GM21723 (cell line): Measurements from ENCODE around the gene TLE7.

Experiments
- ATAC-seq: cut with Tn5 transposase; IDR thresholded peaks from one replicate; pipeline ENCODE4 v1.9.1; 2021; ENCODE audit warnings: mild to moderate bottlenecking, moderate library complexity; ENCODE audit not compliant: unreplicated experiment

TLE7 gene

DNA sequence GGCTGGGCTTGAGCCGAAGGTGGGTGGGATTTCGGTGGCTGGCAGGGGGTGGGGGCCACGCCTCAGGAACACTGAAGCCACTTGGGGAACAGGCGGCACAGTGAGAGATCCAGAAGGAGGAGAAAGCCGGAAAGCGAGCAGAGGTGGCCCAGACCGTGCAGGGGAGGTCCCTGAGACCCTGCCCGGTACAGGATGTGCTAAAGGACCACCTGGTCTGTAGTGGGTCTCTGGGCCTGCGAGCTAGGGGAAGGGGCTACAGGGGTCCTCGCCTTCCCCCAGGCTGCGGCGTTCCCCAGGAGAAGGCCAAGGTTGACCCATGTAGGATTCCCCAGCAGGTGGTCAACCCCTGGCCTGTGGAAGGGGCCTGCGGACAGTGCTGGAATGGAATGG is at the start of gene TLE7:
Gene TLE7, minus strand, starts transcription at position 4 of the 390 bp plus-strand sequence. CDS start 8,730 bp downstream, outside the sequence.
- no peak for ATAC-seq

DNA sequence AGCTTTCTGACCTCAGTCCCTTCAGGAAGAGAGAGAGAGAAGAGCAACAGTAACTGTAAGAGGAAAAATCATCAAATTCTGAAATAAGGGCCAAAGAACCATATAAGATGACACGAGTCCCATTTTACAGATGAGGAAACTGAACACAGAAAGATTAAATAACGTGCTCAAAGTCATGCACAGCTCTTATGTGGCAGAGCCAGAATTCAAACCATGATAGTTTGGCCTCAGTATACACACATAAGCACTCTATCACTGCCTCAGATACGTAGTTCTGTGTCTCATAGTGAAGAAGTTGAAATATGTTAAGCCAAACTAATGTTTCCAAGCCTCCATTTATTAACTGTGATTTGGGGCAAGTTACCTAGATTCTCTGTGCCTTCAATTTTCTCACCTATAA is 49.2 kb upstream of the TLE7 start:
- no peak for ATAC-seq

DNA sequence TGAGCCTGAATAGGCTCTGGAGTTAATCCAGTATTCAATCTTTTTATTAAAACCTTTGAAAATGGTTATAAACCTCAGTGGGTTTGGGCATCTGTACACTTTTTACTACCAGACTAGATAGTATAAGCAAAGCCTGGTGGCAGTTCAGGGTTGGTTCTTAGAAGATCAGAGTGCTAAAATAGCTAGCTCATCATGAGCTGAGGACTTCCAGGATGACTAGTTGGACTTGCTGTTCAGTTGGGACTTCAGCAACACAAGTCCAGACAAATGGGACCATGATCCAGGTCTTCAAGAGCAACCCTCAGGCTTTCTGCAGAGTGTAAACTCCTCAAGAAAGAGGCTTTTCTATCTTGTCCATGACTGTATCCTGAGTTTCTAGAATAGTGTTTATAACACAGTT is 48.5 kb upstream of the TLE7 start:
- no peak for ATAC-seq

DNA sequence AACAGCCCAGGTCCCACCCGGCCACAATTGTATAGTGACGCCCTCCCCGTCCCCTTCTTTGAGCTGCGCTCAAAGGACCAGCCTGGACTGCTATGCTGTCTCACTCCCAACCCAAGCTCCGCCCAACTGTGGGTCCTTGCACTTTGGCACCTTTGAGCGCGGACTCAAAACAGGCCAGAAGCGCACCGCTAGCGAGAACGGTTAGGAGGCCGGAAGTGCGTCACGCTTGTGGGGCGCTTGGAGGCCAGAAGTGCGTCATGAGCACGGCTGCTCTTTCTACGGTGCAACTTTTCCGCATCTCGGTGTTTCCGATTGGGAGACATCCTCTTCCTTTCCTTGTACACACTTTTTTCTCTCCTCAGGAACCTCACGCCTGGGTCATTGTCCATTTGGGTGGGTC is 47.3 kb upstream of the TLE7 start, which contains the start of gene ZNF19:
Gene ZNF19, minus strand, starts transcription at position 203 of the 400 bp plus-strand sequence. CDS start 7,210 bp downstream, outside the sequence.
- no peak for ATAC-seq

DNA sequence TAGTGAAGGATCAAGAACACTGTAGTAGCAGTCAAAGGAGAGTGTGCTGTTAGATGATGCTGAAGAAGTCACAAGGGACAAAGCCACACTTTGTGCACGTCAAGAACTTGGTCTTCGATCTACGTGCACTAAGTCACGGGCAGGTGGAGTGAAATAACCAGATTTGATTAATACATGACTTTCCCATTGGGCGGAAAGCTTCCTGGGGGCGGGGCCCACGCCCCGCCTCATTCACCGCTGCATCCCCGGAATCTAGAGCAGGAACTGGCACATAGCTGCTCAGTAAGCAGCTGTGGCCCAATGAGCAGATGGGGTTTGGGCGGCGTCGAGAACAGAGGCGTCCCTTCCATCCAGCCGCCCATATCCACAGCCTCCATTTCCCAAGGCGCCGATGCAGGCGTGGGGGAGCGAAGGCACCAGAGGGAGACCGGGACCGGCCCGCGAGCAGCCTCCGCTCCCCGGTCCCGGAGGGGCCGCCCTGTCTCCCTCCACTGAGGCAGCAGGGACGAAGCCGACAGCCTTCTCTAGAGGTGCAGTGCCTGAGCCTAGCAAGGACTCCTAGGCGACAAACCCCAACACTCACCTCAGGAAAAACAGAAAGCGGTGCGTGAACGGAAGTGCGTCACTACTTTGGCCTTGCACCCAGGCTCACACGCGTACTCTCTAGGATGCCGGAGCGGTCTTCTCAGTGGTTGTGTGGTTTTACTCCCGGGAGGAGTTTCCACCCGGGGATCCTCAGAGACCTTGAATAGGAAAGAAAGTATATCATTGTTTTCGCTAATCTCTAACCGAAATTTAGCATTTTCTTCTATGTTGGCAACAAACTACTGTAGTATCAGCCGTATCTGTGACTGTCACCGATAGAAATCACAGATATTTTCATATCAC is 42.4 kb upstream of the TLE7 start:
- peak; percentile 88 for ATAC-seq

DNA sequence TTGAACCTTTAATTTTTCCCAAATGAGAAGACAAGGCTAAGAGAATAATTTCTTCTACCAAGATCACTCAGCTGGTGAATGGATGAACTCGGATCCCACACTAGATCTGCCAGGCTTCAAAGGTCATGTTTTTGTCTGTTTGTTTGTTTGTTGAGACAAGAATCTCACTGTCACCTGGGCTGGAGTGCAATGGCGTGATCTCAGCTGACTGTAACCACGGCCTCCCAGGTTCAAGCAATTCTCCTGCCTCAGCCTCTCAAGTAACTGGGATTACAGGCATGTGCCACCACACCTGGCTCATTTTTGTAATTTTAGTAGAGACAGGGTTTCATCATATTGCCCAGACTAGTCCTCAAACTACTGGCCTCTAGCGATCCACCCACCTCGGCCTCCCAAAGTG is 40.7 kb upstream of the TLE7 start:
- ATAC-seq, result no peak

DNA sequence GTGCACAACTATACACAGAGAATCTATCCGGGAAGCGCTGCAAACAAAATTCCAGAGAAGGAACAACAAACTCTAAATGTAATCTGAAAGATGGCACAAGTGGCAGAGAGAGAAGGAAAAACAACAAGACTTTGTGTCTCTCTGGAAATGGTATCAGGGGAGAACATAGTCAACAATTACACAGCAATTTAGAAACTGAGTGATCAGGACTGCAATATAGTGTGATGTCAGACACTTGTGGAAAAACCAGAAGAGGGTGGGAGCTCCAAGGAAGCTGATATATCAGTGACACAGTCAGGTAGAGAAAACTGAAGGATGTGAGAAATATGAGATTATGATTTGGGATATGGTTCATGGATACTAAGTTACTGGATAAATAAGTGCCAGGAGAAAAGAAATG is 39.1 kb upstream of the TLE7 start:
- no peak for ATAC-seq

DNA sequence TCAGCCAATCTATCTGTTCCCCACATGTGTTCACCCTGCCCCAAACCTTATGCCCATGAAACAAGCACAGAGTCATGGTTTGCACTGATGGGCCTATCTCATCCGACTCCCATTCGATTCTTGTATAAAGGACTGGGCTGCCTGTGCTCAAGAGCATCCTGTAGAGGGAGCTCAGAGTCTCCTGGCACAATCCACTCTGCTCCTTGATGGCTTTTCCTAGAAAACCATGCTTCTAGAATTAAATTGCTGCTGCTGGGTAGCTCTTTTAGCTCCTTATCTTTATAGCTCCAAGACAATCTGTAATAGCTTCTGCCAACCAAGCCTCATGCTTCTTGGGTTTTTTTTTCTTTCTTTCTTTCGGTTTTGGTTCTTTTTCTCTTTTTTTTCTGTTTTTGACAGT is 37.6 kb upstream of the TLE7 start:
- ATAC-seq, result no peak

DNA sequence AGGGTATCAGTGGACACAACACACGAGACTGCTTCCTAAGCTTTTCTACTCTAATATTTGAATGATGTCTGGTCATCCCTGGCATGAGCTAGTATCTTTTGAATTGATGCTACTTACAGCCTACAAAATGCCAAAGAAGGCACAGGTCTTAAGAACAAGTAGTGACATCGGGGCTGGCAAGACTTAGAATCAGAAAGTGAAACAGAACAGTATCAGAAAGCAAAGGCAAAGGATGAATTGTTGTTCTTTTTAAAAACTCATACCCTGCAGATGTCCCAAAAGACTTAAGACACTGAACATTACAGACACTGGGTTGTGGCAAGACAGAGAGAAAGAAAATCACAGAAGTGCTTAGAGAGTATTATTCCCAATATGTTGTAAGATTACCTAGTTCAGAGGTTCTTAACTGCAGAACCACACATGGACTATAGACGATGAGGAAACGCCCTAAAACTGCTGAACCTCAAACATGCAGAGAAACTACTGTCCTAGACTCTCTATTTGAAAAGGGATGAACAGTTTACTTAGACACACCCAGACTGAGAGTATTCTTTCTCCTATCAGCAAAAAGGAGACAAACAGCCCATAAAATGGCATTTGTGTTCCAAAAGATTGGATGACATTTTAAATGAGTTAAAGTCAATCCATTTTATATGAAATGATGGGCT is 34.7 kb upstream of the TLE7 start:
- ATAC-seq, result no peak

DNA sequence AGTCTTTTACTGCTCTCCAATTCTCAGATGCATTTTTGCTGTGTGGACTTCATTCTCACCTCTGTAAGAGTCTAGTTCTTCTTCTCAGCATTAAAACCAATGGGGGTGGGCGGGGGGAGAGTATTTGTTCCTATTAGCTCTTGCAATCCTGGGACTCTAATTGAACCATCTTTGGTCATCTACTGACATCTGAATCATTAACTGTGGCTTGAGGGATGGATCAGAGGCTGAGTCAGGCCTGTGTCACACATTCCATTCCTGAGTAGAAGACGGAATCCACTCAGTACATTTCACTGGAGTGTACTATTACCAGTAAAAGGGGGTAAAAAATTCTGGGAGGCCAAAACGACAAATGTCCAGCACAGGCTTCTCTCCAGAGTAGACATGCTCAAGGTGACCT is 33.0 kb upstream of the TLE7 start:
- ATAC-seq, result no peak

DNA sequence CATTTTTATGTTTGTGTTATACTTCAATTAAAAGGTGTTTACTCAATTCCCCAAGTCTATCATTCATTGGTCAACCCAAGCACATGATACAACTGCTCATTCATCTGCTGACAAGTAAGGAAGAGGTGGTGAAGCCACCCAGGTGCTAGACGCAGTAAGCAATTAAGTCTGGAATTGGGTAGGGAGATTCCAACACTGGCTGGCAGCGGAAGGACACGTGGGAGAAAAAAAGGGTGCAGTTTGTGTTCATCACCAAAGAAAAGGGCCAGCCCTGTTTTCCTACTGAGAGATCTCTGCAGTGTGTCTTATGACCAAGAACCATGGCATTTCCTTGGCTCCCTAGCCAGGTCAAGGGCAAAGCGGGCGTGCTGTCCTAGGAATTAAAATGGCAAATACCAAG is 32.0 kb upstream of the TLE7 start:
- ATAC-seq, result no peak

DNA sequence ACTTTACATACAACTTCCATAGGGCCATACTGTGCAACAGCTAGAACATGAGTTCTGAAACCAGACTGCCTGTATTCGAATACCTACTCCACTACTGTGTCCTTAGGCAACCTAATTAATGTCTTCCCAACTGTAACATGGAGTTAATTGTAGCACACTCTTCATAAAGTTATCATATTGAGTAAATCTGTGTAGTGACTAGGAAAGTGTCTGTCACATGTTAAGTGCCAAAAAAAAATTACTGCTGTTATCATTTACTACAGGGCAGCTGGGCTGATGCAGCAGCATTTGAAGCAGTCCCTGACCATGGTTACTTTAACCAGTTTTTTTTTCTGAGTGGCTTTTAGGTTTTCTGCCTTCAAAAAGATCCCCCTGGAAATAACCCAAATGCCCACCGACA is 31.1 kb upstream of the TLE7 start:
- ATAC-seq, result no peak

DNA sequence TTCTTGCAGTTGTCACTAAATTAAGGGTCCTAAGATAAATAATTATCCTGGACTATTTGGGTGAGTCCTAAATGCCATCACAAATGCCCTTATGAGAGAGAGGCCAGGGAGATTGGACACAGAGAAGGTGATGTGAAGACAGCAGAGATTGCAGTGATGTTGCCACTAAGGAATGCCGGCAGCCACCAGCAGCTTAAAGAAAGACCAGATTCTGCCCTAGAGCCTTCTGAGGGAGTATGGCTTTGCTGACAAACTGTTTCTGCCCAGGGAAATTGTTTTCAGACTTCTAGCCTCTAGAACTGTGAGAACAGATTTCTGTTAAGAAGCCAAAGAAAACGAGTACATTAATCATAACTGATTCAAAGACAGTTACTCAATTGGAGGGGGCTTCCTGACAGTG is 30.2 kb upstream of the TLE7 start:
- ATAC-seq, result no peak

DNA sequence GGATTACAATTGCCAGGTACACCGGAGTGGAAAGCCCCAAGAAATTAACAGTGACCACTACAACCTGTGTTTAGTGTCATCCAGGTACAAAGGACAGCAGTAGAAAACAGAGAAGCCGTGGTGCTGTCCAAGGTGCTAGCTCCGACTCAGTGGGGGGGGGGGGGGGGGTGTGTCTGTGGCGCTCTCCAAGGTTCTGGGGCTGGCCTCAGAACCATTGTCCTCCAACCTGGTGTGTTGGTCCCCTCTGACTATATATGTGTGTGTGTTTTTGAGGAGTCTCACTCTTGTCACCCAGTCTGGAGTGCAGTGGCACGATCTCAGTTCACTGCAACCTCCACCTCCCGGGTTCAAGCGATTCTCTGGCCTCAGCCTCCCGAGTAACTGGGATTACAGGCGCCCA is 26.0 kb upstream of the TLE7 start:
- no peak for ATAC-seq

DNA sequence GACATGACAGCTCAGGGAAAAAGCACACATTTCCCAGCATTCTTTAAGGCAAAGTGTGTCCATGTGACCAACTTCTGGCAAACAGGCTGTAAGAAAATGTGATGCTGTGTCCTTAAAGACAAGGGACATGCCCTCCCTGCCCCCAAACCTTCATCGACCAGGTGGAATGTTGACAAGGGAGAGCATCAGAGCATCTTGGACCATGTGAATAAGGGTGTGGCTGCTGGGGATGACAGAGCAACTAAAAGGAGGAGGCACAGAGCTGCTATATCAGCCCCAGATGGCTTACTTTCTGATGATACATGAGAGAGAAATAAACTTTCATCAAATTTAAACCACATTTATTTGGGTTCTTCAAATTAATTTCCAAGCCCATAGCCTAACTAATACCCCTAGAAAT is 22.4 kb upstream of the TLE7 start:
- ATAC-seq, result no peak

DNA sequence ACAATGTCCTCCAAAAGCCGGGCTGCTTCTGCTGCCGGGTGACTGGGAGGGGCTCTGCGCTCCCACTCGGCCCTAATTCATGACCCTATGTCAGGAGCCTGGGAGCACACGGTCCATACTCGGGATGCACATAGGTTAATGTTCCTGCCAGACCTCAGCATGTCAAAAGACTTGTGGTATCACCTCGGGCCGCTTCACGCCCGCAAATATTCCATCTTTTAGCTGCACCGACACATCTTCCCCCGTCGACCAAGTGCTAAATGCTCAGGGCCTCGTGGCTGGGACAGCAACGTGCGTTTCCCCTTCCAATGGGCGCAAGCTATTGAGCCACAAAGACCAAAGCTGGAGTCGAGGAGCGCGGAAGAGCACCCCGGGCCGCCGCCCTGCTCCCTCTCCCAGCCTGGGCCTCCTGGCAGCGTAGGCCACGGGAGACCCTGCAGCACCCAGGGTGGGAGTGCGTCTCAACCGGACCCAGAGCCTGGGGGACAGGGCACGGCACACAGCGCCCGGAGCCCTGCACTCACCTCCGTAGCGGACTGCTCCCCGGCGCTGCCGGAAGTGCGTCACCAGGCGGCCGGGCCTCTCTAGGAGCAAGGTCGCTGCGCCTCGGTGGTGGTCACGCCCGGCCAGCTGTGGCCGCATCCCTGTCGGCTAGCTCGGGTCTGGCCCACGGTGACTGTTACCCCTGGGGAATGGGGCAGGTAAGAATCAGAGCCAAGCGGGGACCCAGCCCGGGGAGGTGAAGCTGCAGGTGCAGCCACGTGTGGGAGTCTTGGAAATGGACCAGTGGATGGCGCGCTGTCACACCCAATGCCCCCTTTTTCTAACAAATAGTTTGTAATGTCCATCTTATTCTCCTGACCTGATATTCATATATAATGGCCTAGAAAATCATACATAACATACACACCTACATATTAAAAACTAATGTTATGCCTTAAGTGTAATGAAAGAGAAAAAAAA is 20.1 kb upstream of the TLE7 start, which contains the start of gene ZNF23:
Gene ZNF23, minus strand, starts transcription at position 562 of the 963 bp plus-strand sequence. CDS start 5,451 bp downstream, outside the sequence.
- peak; percentile 98 for ATAC-seq

DNA sequence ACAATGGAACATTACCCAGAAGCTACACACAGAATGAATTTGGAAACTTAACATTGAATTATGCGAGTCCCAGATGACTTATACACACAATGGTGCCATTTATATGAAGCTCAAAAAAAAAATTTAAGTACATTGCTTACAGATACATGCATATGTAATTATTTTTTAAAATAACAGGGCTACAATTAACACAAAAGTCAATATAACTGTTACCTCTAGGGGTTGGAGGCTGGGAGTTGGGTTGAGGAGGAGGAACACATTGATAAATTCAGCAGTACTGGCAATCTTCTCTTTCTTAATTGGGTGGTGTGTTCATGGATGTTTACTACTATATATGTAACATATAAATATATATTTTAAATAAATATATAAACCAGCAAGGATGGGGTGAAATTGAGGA is 19.1 kb upstream of the TLE7 start:
- ATAC-seq, result no peak

DNA sequence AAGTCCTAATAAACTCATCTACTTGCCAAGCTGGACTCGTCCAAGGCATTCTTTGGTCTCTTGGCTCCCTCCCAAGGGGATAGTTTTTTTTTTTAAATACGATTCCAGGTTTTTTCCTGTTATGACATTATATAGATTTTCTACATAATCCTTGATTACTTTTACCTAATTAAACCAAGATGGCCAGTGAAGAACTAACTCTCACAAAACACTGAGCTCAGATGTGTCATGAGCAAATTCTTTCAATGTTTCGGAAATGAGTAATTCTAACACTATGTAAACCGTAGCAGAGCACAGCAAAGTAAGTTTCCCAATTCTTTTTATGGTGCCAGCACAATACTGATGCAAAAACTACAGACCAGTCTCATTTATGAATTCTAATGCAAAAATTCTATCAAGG is 18.4 kb upstream of the TLE7 start:
- no peak for ATAC-seq

DNA sequence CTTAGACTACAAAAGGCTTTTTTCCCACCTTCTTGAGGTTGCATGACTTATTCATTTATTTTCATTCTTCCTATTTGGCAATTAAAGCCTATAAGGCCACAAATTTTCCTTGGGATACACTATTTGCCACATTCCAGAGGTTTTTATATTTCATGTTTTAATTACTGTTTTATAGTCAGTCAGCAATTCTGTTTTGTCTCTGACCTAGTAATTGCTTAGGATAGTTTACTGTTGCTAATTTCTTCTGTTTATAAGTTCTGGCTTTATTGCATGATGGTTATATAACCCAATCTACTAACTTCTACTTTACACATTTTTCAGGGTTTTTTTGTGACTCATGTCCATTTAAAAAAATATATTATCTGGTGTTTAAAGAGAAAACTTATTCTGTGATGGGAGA is 17.7 kb upstream of the TLE7 start:
- no peak for ATAC-seq

DNA sequence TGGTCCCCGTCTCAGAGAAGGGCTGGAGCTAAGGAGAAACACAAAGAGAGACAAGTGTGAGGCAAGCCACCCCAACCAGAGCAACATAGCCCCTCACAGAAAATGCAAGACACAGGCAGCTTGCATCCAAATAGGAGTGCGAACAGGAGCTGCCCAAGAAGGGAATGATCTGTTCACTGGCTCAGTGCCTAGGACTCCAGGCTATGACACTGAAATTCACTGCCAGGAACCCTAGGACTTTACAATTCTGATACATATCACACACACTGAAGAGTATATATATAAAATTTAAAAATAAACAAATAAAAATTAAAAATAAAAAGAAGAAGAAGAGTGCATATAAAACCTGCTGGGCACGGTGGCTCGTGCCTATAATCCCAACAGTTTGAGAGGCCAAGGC is 14.9 kb upstream of the TLE7 start:
- ATAC-seq, result no peak

DNA sequence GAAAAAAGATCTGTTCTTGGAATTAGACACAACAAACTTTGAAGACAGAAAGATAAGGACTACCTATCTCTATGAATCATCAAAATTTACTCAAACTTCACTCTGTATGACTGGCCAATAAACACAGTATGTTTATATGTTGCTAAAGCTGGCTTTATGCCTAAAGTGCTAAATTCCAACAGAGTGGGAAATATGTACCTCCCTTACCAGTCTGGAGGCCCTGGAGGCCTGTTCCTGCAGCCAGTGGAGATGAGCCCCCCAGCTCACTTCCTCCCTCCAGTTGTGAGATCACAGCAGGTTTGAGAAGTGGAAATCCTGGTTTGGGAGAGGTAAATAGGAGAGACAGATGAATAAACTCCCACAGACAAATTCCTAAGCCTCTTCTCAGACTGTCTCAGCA is 11.2 kb upstream of the TLE7 start:
- no peak for ATAC-seq
